ENCODE data around the gene ZNF600.

DNA sequence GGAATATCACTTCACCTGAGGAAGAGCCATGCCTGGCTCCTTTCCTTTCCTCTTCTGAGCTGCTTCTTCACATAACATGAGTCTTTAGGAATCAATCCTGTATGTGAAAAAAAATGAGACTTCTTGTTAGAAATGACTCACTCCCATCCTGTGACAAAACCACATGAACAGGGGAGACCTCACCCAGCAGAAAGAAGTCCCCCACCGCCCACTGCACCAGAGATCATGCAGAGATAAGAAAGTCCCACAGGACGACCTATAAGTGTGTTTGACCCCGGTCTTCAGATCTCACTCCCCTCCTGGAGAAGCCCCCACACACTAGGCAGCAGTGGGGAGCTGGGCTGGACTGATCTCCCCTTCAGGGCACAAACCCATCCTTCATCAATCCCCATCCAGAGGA is 7.8 kb downstream of the ZNF600 start:
- TF ChIP-seq EZH2phosphoT487 (IDR thresholded peaks at IDR 0.05; ENCODE audit: insufficient read depth, low read depth) (no peak), EZH2 (IDR thresholded peaks at IDR 0.05; ENCODE audit: insufficient read depth, poor library complexity, severe bottlenecking) (no peak)

Measured in GM23248 (cell line).